ENCODE measurements around the gene HOXB2. TPM values are rescaled to one million over a fixed set of nuclear protein-coding genes. Genes with fewer than 3 reads are reported as not detected.

Gene HOXB2
- polyA plus RNA-seq, 1 donor = 18.6 TPM

GRCh38 chr17:48558057-48558830, 13.3 kb upstream of the HOXB2 start:
- Histone ChIP-seq H3K27ac (ENCODE audit: low read length) (peak overlapping the region; percentile 65), H3K27me3 (ENCODE audit: control insufficient read depth, insufficient read depth, low read length) (peaks cover 73% of the 10 kb centered on the region), H3K4me1 (ENCODE audit: control insufficient read depth, insufficient read depth, low read length) (peaks cover 20% of the 10 kb centered on the region), H3K36me3 (ENCODE audit: control insufficient read depth, insufficient read depth, low read length) (peaks cover 7% of the 10 kb centered on the region), H3K4me3 (ENCODE audit: low read length) (no peak overlapping the region), H3K9me3 (ENCODE audit: control insufficient read depth, low read depth, low read length) (peaks cover 4% of the 10 kb centered on the region)
- DNase-seq = no peak
- no CpG with 5 or more reads among the region's 13 CpGs for WGBS (ENCODE audit: insufficient coverage, low lambda C conversion rate)

GRCh38 chr17:48556576-48557401, 11.9 kb upstream of the HOXB2 start:
- DNase-seq = no peak
- 100% methylated on average over 1 of the region's 7 CpGs for WGBS (ENCODE audit: insufficient coverage, low lambda C conversion rate)

GRCh38 chr17:48556229-48556575, 11.3 kb upstream of the HOXB2 start:
- Histone ChIP-seq H3K9me3 (ENCODE audit: control insufficient read depth, low read depth, low read length) (peaks cover 4% of the 10 kb centered on the region), H3K4me1 (ENCODE audit: control insufficient read depth, insufficient read depth, low read length) (peaks cover 20% of the 10 kb centered on the region), H3K36me3 (ENCODE audit: control insufficient read depth, insufficient read depth, low read length) (peaks cover 5% of the 10 kb centered on the region), H3K4me3 (ENCODE audit: low read length) (no peak overlapping the region), H3K27ac (ENCODE audit: low read length) (peak overlapping the region; percentile 65), H3K27me3 (ENCODE audit: control insufficient read depth, insufficient read depth, low read length) (peaks cover 73% of the 10 kb centered on the region)
- WGBS (ENCODE audit: insufficient coverage, low lambda C conversion rate) = no CpG with 5 or more reads among the region's 5 CpGs
- DNase-seq = no peak

More at GRCh38 chr17:48556576-48557401, 11.9 kb upstream of the HOXB2 start:
- Histone ChIP-seq H3K4me1 (ENCODE audit: control insufficient read depth, insufficient read depth, low read length) (peaks cover 23% of the 10 kb centered on the region), H3K9me3 (ENCODE audit: control insufficient read depth, low read depth, low read length) (peaks cover 4% of the 10 kb centered on the region), H3K4me3 (ENCODE audit: low read length) (no peak overlapping the region), H3K27ac (ENCODE audit: low read length) (peak overlapping the region; percentile 65), H3K27me3 (ENCODE audit: control insufficient read depth, insufficient read depth, low read length) (peaks cover 71% of the 10 kb centered on the region), H3K36me3 (ENCODE audit: control insufficient read depth, insufficient read depth, low read length) (peaks cover 9% of the 10 kb centered on the region)

GRCh38 chr17:48555258-48556228, 10.6 kb upstream of the HOXB2 start:
- H3K4me3 ChIP-seq (ENCODE audit: low read length) = peak overlapping the region; percentile 19
- H3K9me3 ChIP-seq (ENCODE audit: control insufficient read depth, low read depth, low read length) = peaks cover 6% of the 10 kb centered on the region
- no CpG with 5 or more reads among the region's 36 CpGs for WGBS (ENCODE audit: insufficient coverage, low lambda C conversion rate)
- DNase-seq = peak; percentile 75 to 84
- H3K4me1 ChIP-seq (ENCODE audit: control insufficient read depth, insufficient read depth, low read length) = peaks cover 19% of the 10 kb centered on the region
- peaks cover 7% of the 10 kb centered on the region for H3K36me3 ChIP-seq (ENCODE audit: control insufficient read depth, insufficient read depth, low read length)
- peak overlapping the region; percentile 65 for H3K27ac ChIP-seq (ENCODE audit: low read length)
- peaks cover 75% of the 10 kb centered on the region for H3K27me3 ChIP-seq (ENCODE audit: control insufficient read depth, insufficient read depth, low read length)

- Histone ChIP-seq H3K27ac (ENCODE audit: low read length) (peak overlapping the region; percentile 53), H3K4me1 (ENCODE audit: control insufficient read depth, insufficient read depth, low read length) (peaks cover 15% of the 10 kb centered on the region), H3K36me3 (ENCODE audit: control insufficient read depth, insufficient read depth, low read length) (peaks cover 12% of the 10 kb centered on the region), H3K4me3 (ENCODE audit: low read length) (peak overlapping the region; percentile 19), H3K27me3 (ENCODE audit: control insufficient read depth, insufficient read depth, low read length) (peaks cover 84% of the 10 kb centered on the region), H3K9me3 (ENCODE audit: control insufficient read depth, low read depth, low read length) (peaks cover 9% of the 10 kb centered on the region)
- WGBS (ENCODE audit: insufficient coverage, low lambda C conversion rate) = 0% methylated on average over 3 of the region's 44 CpGs
- peak in 1 of 2 donors; percentile 26 for DNase-seq
Observed at GRCh38 chr17:48554412-48555257, 9.7 kb upstream of the HOXB2 start.

GRCh38 chr17:48553826-48554225, 8.9 kb upstream of the HOXB2 start:
- Histone ChIP-seq H3K4me3 (ENCODE audit: low read length) (peak overlapping the region; percentile 19), H3K9me3 (ENCODE audit: control insufficient read depth, low read depth, low read length) (peaks cover 9% of the 10 kb centered on the region), H3K4me1 (ENCODE audit: control insufficient read depth, insufficient read depth, low read length) (peaks cover 15% of the 10 kb centered on the region), H3K27me3 (ENCODE audit: control insufficient read depth, insufficient read depth, low read length) (peaks cover 81% of the 10 kb centered on the region), H3K27ac (ENCODE audit: low read length) (peak overlapping the region; percentile 53), H3K36me3 (ENCODE audit: control insufficient read depth, insufficient read depth, low read length) (peaks cover 14% of the 10 kb centered on the region)
- DNase-seq = peak in 1 of 2 donors; percentile 7
- no CpG with 5 or more reads among the region's 1 CpG for WGBS (ENCODE audit: insufficient coverage, low lambda C conversion rate)

- WGBS (ENCODE audit: insufficient coverage, low lambda C conversion rate) = 57% methylated on average over 1 of the region's 5 CpGs
- H3K27me3 ChIP-seq (ENCODE audit: control insufficient read depth, insufficient read depth, low read length) = peaks cover 80% of the 10 kb centered on the region
- DNase-seq = peak in 1 of 2 donors; percentile 2
- H3K4me3 ChIP-seq (ENCODE audit: low read length) = no peak overlapping the region
- peaks cover 14% of the 10 kb centered on the region for H3K36me3 ChIP-seq (ENCODE audit: control insufficient read depth, insufficient read depth, low read length)
- peaks cover 15% of the 10 kb centered on the region for H3K4me1 ChIP-seq (ENCODE audit: control insufficient read depth, insufficient read depth, low read length)
- peak overlapping the region; percentile 71 for H3K27ac ChIP-seq (ENCODE audit: low read length)
- H3K9me3 ChIP-seq (ENCODE audit: control insufficient read depth, low read depth, low read length) = peaks cover 9% of the 10 kb centered on the region
Observed at GRCh38 chr17:48553190-48553547, 8.3 kb upstream of the HOXB2 start.

GRCh38 chr17:48552466-48553189, 7.7 kb upstream of the HOXB2 start:
- Histone ChIP-seq H3K36me3 (ENCODE audit: control insufficient read depth, insufficient read depth, low read length) (peaks cover 14% of the 10 kb centered on the region), H3K27ac (ENCODE audit: low read length) (peak overlapping the region; percentile 88), H3K27me3 (ENCODE audit: control insufficient read depth, insufficient read depth, low read length) (peaks cover 80% of the 10 kb centered on the region), H3K9me3 (ENCODE audit: control insufficient read depth, low read depth, low read length) (peaks cover 9% of the 10 kb centered on the region), H3K4me3 (ENCODE audit: low read length) (no peak overlapping the region), H3K4me1 (ENCODE audit: control insufficient read depth, insufficient read depth, low read length) (peaks cover 15% of the 10 kb centered on the region)
- WGBS (ENCODE audit: insufficient coverage, low lambda C conversion rate) = no CpG with 5 or more reads among the region's 11 CpGs
- no peak for DNase-seq

Data from large intestine (tissue), 3 donors.